Trophoblast cell (in vitro differentiated cells and primary cell): ENCODE results near the gene GRIN1.

ENCODE experiments used
- DNase-seq, 2 donors: peaks; one replicate each; pipeline ENCODE4 v3.0.0-alpha.2; 2016
- H2AFZ ChIP-seq: 2 replicates; pipeline ENCODE4 v1.6.1; 2013; ENCODE audit warnings: low read length, moderate library complexity, mild to moderate bottlenecking; ENCODE audit not compliant: insufficient read depth, poor library complexity
- H2AK5ac ChIP-seq: 2 replicates; pipeline ENCODE4 v1.6.1; 2013; ENCODE audit warnings: mild to moderate bottlenecking, low read length
- H2BK120ac ChIP-seq: 2 replicates; pipeline ENCODE4 v1.6.1; 2013; ENCODE audit warnings: low read length, mild to moderate bottlenecking, moderate library complexity; ENCODE audit not compliant: insufficient read depth, poor library complexity
- H2BK12ac ChIP-seq: 2 replicates; pipeline ENCODE4 v1.6.1; 2013; ENCODE audit warnings: mild to moderate bottlenecking, low read length, moderate library complexity
- H2BK5ac ChIP-seq: 2 replicates; pipeline ENCODE4 v1.6.1; 2013; ENCODE audit warnings: low read length, low read depth, moderate library complexity, mild to moderate bottlenecking; ENCODE audit not compliant: poor library complexity
- H3K14ac ChIP-seq: 2 replicates; pipeline ENCODE4 v1.6.1; 2013; ENCODE audit warnings: mild to moderate bottlenecking, low read length
- H3K18ac ChIP-seq: 2 replicates; pipeline ENCODE4 v1.6.1; 2013; ENCODE audit warnings: mild to moderate bottlenecking, low read length
- H3K23ac ChIP-seq: 2 replicates; pipeline ENCODE4 v1.6.1; 2013; ENCODE audit warnings: low read length
- H3K27ac ChIP-seq: 2 replicates; pipeline ENCODE4 v1.5.1; 2013; ENCODE audit warnings: low read depth, mild to moderate bottlenecking, inconsistent platforms, low read length, moderate library complexity
- H3K27me3 ChIP-seq: 2 replicates; pipeline ENCODE4 v1.6.1; 2013; ENCODE audit warnings: inconsistent platforms, mild to moderate bottlenecking, low read length, moderate library complexity; ENCODE audit not compliant: insufficient read depth
- H3K36me3 ChIP-seq, 2 experiments: 1 replicate in 1 of 2; 2 replicates in 1 of 2; pipeline ENCODE4 v1.6.1; 2013; ENCODE audit warnings: low read length in 2 of 2, mild to moderate bottlenecking in 2 of 2, moderate library complexity in 1 of 2; ENCODE audit not compliant: insufficient read depth in 2 of 2, control insufficient read depth in 1 of 2
- H3K4ac ChIP-seq: 2 replicates; pipeline ENCODE4 v1.6.1; 2013; ENCODE audit warnings: low read depth, mild to moderate bottlenecking, low read length, moderate library complexity
- H3K4me1 ChIP-seq, 2 experiments: 1 replicate in 1 of 2; 2 replicates in 1 of 2; pipeline ENCODE4 v1.6.1; 2013; ENCODE audit warnings: low read length in 2 of 2, mild to moderate bottlenecking in 2 of 2, moderate library complexity in 1 of 2; ENCODE audit not compliant: insufficient read depth in 2 of 2, control insufficient read depth in 1 of 2
- H3K4me2 ChIP-seq: 2 replicates; pipeline ENCODE4 v1.6.1; 2013; ENCODE audit warnings: inconsistent platforms, mild to moderate bottlenecking, low read length, moderate library complexity
- H3K4me3 ChIP-seq: 2 replicates; pipeline ENCODE4 v1.5.1; 2013; ENCODE audit warnings: mild to moderate bottlenecking, low read depth, low read length, inconsistent platforms
- H3K79me1 ChIP-seq: one replicate; pipeline ENCODE4 v1.6.1; 2013; ENCODE audit warnings: low read length
- H3K79me2 ChIP-seq: 2 replicates; pipeline ENCODE4 v1.6.1; 2013; ENCODE audit warnings: low read length, mild to moderate bottlenecking; ENCODE audit not compliant: control insufficient read depth, insufficient read depth, poor library complexity
- H3K9ac ChIP-seq: 2 replicates; pipeline ENCODE4 v1.6.1; 2013; ENCODE audit warnings: mild to moderate bottlenecking, low read length
- H3K9me3 ChIP-seq: 2 replicates; pipeline ENCODE4 v1.6.1; 2013; ENCODE audit warnings: low read depth, mild to moderate bottlenecking, control low read depth, inconsistent platforms, low read length; ENCODE audit not compliant: insufficient read depth
- H4K12ac ChIP-seq: 2 replicates; pipeline ENCODE4 v1.6.1; 2013; ENCODE audit warnings: low read depth, mild to moderate bottlenecking, low read length, moderate library complexity
- H4K8ac ChIP-seq: 2 replicates; pipeline ENCODE4 v1.6.1; 2013; ENCODE audit warnings: low read depth, mild to moderate bottlenecking, low read length, moderate library complexity
- H4K91ac ChIP-seq: one replicate; pipeline ENCODE4 v1.6.1; 2013; ENCODE audit warnings: low read depth, mild to moderate bottlenecking, low read length, moderate library complexity
- WGBS: extraction: QIAGEN DNeasy Blood & Tissue Kit; methylation state at CpG from one replicate; pipeline ENCODE4 v1.1.7; 2013; ENCODE audit warnings: missing lambda C conversion rate; ENCODE audit not compliant: insufficient read length, insufficient coverage; ENCODE audit errors: extremely low coverage; 5-methylcytosine and 5-hydroxymethylcytosine counted together

The GRIN1 gene

DNA sequence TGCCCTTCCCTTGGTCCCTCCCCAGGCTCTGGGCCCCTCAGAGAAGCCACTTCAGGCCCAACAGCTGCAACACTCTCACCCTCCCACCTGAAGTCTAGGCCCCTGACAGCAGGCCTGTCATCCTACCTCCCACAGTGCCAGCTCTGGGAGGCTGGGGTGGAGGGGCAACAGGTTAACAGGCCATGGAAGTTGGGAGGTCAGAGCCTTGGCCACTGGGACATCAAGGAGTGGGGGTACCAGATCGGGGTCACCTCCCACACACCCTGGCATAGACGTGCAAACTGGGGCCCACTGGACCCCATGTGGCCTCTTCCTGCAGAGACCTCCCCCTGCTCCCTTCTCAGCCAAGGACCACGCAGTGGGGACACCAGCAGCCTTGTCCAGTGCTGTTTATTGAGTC lies 52.3 kb downstream of the GRIN1 start:
- no peak overlapping the region for H4K91ac ChIP-seq

DNA sequence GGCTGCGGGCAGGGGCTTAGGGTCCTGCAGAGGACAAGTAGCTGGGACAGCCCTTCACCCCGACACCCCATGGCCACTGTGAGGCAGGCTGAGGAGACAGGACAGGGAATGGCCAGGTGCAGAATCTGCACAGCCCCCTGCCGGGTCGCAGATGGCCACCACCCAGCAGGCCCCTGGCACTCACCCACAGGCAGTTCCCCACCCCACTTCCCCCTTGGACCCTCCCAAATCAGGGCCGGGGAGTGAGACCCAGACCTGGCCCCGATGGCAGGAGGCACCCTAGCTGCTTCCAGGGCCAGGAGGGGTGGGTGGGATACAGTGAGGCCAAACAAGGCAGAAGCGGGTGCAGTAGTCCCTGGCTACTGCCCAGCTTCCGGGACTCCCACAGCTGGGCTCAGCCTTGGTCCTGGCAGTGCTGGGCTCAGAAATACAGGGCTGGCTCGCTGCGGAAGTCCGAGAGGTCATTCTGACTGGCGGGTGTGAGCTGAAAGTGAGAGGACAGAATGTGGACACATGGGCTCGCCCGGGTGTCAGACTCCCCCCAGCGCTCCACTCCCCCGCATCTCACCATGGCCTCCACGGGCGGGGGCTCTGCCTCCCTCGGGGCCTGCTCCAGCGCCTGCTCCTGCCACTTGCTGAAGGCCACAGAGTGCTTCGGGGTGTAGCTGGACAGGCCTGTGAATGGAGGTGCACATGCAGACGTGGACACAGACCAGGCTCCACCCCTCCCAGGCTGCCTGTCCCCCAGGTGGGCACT lies 52.9 kb downstream of the GRIN1 start:
- WGBS, result no CpG with 5 or more reads among the region's 22 CpGs
- H3K27ac ChIP-seq, result no peak overlapping the region

More for the DNA sequence above, 52.3 kb downstream of the GRIN1 start:
- Histone ChIP-seq H3K4me3 (no peak overlapping the region), H3K23ac (no peak overlapping the region), H4K8ac (no peak overlapping the region), H3K4me1 (peaks cover 17 to 18% of the 10 kb centered on the region in 2 experiments), H2BK5ac (no peak overlapping the region), H3K9ac (no peak overlapping the region), H2AK5ac (no peak overlapping the region), H3K4me2 (no peak overlapping the region), H3K18ac (no peak overlapping the region), H3K79me2 (peaks cover 8% of the 10 kb centered on the region), H3K79me1 (peaks cover 5% of the 10 kb centered on the region), H2AFZ (no peak overlapping the region), H3K4ac (no peak overlapping the region), H3K14ac (no peak overlapping the region), H2BK12ac (no peak overlapping the region), H4K12ac (no peak overlapping the region), H3K27me3 (no peaks in the 10 kb centered on the region), H3K36me3 (peaks cover 34 to 39% of the 10 kb centered on the region in 2 experiments), H2BK120ac (no peak overlapping the region), H3K27ac (no peak overlapping the region), H3K9me3 (no peaks in the 10 kb centered on the region)
- no peak for DNase-seq
- no CpG with 5 or more reads among the region's 3 CpGs for WGBS

DNA sequence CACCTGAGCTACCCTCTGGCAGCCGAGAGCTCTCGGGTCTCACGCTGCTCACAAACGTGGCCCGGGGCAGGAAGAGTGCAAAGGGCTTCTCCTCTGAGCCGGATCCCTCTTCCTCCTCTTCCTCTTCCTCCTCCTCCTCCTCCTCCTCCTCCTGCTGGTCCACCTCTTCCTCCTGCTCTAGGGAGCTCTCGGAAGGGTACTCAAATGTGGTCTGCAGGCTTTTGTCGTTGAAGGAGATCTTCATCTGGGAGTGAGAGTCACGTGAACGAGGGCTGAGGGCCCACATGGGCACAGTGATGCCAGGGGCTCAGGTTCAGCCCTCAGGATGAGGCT lies 53.5 kb downstream of the GRIN1 start:
- Histone ChIP-seq H3K9me3 (no peaks in the 10 kb centered on the region), H2BK12ac (no peak overlapping the region), H3K4me3 (no peak overlapping the region), H3K27me3 (no peaks in the 10 kb centered on the region), H2BK5ac (no peak overlapping the region), H4K8ac (no peak overlapping the region), H4K12ac (no peak overlapping the region), H3K36me3 (peaks cover 27 to 32% of the 10 kb centered on the region in 2 experiments), H3K79me2 (peaks cover 8% of the 10 kb centered on the region), H3K14ac (no peak overlapping the region), H3K27ac (no peak overlapping the region), H2BK120ac (no peak overlapping the region), H3K4ac (no peak overlapping the region), H3K18ac (no peak overlapping the region), H2AK5ac (no peak overlapping the region), H3K79me1 (peaks cover 5% of the 10 kb centered on the region), H3K4me1 (peaks cover 13 to 15% of the 10 kb centered on the region in 2 experiments), H3K23ac (no peak overlapping the region), H4K91ac (no peak overlapping the region), H3K9ac (no peak overlapping the region), H3K4me2 (no peak overlapping the region), H2AFZ (no peak overlapping the region)
- DNase-seq, result no peak
- WGBS, result no CpG with 5 or more reads among the region's 10 CpGs

More for the DNA sequence above, 52.9 kb downstream of the GRIN1 start:
- no peak overlapping the region for H4K91ac ChIP-seq
- H3K36me3 ChIP-seq, result peaks cover 29 to 34% of the 10 kb centered on the region in 2 experiments
- no peak overlapping the region for H3K4me2 ChIP-seq
- no peak overlapping the region for H3K4me3 ChIP-seq
- H3K79me2 ChIP-seq, result peaks cover 8% of the 10 kb centered on the region
- peaks cover 17 to 18% of the 10 kb centered on the region in 2 experiments for H3K4me1 ChIP-seq
- H4K8ac ChIP-seq, result no peak overlapping the region
- no peak overlapping the region for H2BK120ac ChIP-seq
- H3K27me3 ChIP-seq, result no peaks in the 10 kb centered on the region
- H2BK5ac ChIP-seq, result no peak overlapping the region
- peaks cover 5% of the 10 kb centered on the region for H3K79me1 ChIP-seq
- no peak overlapping the region for H2BK12ac ChIP-seq
- no peak overlapping the region for H2AK5ac ChIP-seq
- H4K12ac ChIP-seq, result no peak overlapping the region
- H3K9me3 ChIP-seq, result no peaks in the 10 kb centered on the region
- H2AFZ ChIP-seq, result no peak overlapping the region
- no peak overlapping the region for H3K4ac ChIP-seq
- DNase-seq, result no peak
- no peak overlapping the region for H3K23ac ChIP-seq
- H3K9ac ChIP-seq, result no peak overlapping the region
- H3K14ac ChIP-seq, result no peak overlapping the region
- H3K18ac ChIP-seq, result no peak overlapping the region

DNA sequence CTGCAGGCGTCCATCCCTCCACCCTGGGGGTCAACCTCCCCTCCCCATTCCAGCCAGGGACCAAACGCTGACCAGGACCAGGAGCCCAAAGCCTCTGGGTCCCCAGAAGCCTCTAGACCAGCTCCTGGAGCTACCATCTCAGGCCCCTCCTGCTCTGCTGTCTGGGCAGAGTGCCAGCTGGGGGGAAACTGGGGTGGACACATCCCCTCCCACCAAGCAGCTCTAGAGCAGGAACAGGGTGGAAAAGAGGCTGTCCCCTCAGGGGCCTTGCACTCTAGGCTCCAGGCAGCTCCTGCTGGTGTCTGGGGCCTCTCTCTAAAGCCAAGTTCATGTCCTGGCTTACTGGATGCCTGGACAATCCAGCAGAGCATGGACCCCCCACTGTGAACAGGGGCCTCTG lies 53.9 kb downstream of the GRIN1 start:
- DNase-seq, result no peak
- Histone ChIP-seq H3K4ac (no peak overlapping the region), H3K23ac (no peak overlapping the region), H4K91ac (no peak overlapping the region), H3K79me1 (peaks cover 5% of the 10 kb centered on the region), H3K36me3 (peaks cover 27 to 31% of the 10 kb centered on the region in 2 experiments), H3K4me3 (no peak overlapping the region), H3K9ac (no peak overlapping the region), H3K79me2 (peaks cover 8% of the 10 kb centered on the region), H3K27me3 (no peaks in the 10 kb centered on the region), H3K27ac (no peak overlapping the region), H2AFZ (no peak overlapping the region), H2AK5ac (no peak overlapping the region), H3K4me2 (no peak overlapping the region), H2BK12ac (no peak overlapping the region), H3K4me1 (peaks cover 9 to 15% of the 10 kb centered on the region in 2 experiments), H2BK120ac (no peak overlapping the region), H3K14ac (no peak overlapping the region), H3K9me3 (no peaks in the 10 kb centered on the region), H4K8ac (no peak overlapping the region), H4K12ac (no peak overlapping the region), H2BK5ac (no peak overlapping the region), H3K18ac (no peak overlapping the region)
- no CpG with 5 or more reads among the region's 2 CpGs for WGBS
